Subcutaneous adipose tissue (tissue), 4 donors: ENCODE results near the gene TBX1. TPM values are rescaled to one million over a fixed set of nuclear protein-coding genes. Genes with fewer than 3 reads are reported as not detected.

Experiments used
- CTCF ChIP-seq: fragments of 450-650 bp; IDR thresholded peaks from one replicate; pipeline ENCODE4 v1.5.1; 2016; ENCODE audit warnings: low read depth, mild to moderate bottlenecking, control low read depth, antibody characterized with exemption, moderate library complexity
- total RNA-seq, 4 donors: library from RNA; depleted of rRNA; stranded (reverse); fragments of >200 nt; gene quantifications; one replicate each; pipeline ENCODE4 v1.1.0, GENCODE V29; 2016

TBX1 gene
- total RNA-seq, 4 donors from 2014 or later: 0.51 to 6.2 (median 1.8) TPM

- no peak for TF ChIP-seq CTCF
Observed at GRCh38 chr22:19724927-19725661, 35.5 kb upstream of the TBX1 start.

- no peak for TF ChIP-seq CTCF
Observed at GRCh38 chr22:19727310-19728150, 33.0 kb upstream of the TBX1 start.

- no peak for TF ChIP-seq CTCF
Observed at GRCh38 chr22:19728271-19728670, 32.3 kb upstream of the TBX1 start.

GRCh38 chr22:19728836-19729235, 31.7 kb upstream of the TBX1 start:
- TF ChIP-seq CTCF: no peak

- no peak for TF ChIP-seq CTCF
Observed at GRCh38 chr22:19729507-19729906, 31.1 kb upstream of the TBX1 start.

- no peak for TF ChIP-seq CTCF
Observed at GRCh38 chr22:19730198-19730597, 30.4 kb upstream of the TBX1 start.

GRCh38 chr22:19730655-19731360, 29.8 kb upstream of the TBX1 start:
- no peak for TF ChIP-seq CTCF
